HG03045 (cell line): Measurements from ENCODE around the gene GGN.
"Not testable (repeated sequence)": the region's sequence is repeated elsewhere in the genome, so short reads cannot be mapped to it uniquely, and the experiment has no call there.

Experiments
- ATAC-seq: cut with Tn5 transposase; IDR thresholded peaks from one replicate; pipeline ENCODE4 v1.9.1; 2021; ENCODE audit warnings: mild to moderate bottlenecking, moderate library complexity; ENCODE audit not compliant: unreplicated experiment

The GGN gene

GRCh38 chr19:38362946-38363688 lies 24.7 kb downstream of the GGN start:
- ATAC-seq, result not testable (repeated sequence)

GRCh38 chr19:38362076-38362945 lies 25.5 kb downstream of the GGN start:
- peak; percentile 47 for ATAC-seq

- ATAC-seq, result peak; percentile 48
Measured at GRCh38 chr19:38361633-38362075, 26.2 kb downstream of the GGN start.

- ATAC-seq, result no peak
Measured at GRCh38 chr19:38360839-38361631, 26.8 kb downstream of the GGN start.

GRCh38 chr19:38360351-38360750 lies 27.5 kb downstream of the GGN start:
- ATAC-seq, result no peak

GRCh38 chr19:38359242-38360021 lies 28.4 kb downstream of the GGN start:
- ATAC-seq, result no peak

GRCh38 chr19:38358071-38358470 lies 29.8 kb downstream of the GGN start:
- no peak for ATAC-seq

GRCh38 chr19:38355728-38356725 lies 31.8 kb downstream of the GGN start:
- no peak for ATAC-seq

- no peak for ATAC-seq
Measured at GRCh38 chr19:38352611-38353010, 35.2 kb downstream of the GGN start.

GRCh38 chr19:38351865-38352395 lies 35.9 kb downstream of the GGN start:
- no peak for ATAC-seq

GRCh38 chr19:38350883-38351282 lies 37.0 kb downstream of the GGN start:
- ATAC-seq, result no peak

- no peak for ATAC-seq
Measured at GRCh38 chr19:38346837-38347236, 41.0 kb downstream of the GGN start.

- ATAC-seq, result no peak
Measured at GRCh38 chr19:38340927-38341326, 46.9 kb downstream of the GGN start.

GRCh38 chr19:38339011-38339410 lies 48.8 kb downstream of the GGN start:
- not testable (repeated sequence) for ATAC-seq

GRCh38 chr19:38337360-38337653 lies 50.5 kb downstream of the GGN start:
- ATAC-seq, result no peak

GRCh38 chr19:38336638-38337359 lies 51.0 kb downstream of the GGN start:
- peak; percentile 55 for ATAC-seq

- ATAC-seq, result peak; percentile 77
Measured at GRCh38 chr19:38335949-38336637, 51.7 kb downstream of the GGN start.
